Esophagus squamous epithelium (tissue), 4 donors: Measurements from ENCODE around the gene MAMSTR.

Source experiments
- CTCF ChIP-seq, 6 experiments: fragments of 450-650 bp in 4 of 6; fragments of 200-600 bp in 2 of 6; sonication (generic) in 2 of 6; IDR thresholded peaks; one replicate each; pipeline ENCODE4 v1.5.1; 2016 to 2019; ENCODE audit warnings: antibody characterized with exemption in 6 of 6, mild to moderate bottlenecking in 4 of 6, moderate library complexity in 4 of 6
- POLR2A ChIP-seq, 4 donors: fragments of 450-650 bp; IDR thresholded peaks; one replicate each; pipeline ENCODE4 v1.6.1; 2017; ENCODE audit warnings: antibody characterized with exemption in 4 of 4, mild to moderate bottlenecking in 4 of 4, moderate library complexity in 3 of 4

GRCh38 chr19:48757089-48757675 is 37.7 kb upstream of the MAMSTR start:
- TF ChIP-seq CTCF (IDR thresholded peaks at IDR 0.05) (no peak), POLR2A (IDR thresholded peaks at IDR 0.05) (no peak)
